Lower leg skin (tissue), 3 donors: ENCODE measurements around the gene SERPINB7.

Experiments used
- CTCF ChIP-seq, 3 donors: fragments of 450-650 bp; IDR thresholded peaks; one replicate each; pipeline ENCODE4 v1.5.1; 2016; ENCODE audit warnings: antibody characterized with exemption in 3 of 3, mild to moderate bottlenecking in 3 of 3, moderate library complexity in 2 of 3
- POLR2A ChIP-seq, 2 donors: fragments of 450-650 bp; IDR thresholded peaks; one replicate each; pipeline ENCODE4 v1.6.1; 2016 to 2017; ENCODE audit warnings: antibody characterized with exemption in 2 of 2, mild to moderate bottlenecking in 1 of 2, moderate library complexity in 1 of 2

GRCh38 chr18:63741769-63742168, 33.4 kb upstream of the SERPINB7 start:
- TF ChIP-seq CTCF (IDR thresholded peaks at IDR 0.05) (no peak), POLR2A (IDR thresholded peaks at IDR 0.05) (no peak)
